Esophagus mucosa (tissue), 1 donor: ENCODE data around the gene MAB21L3. TPM values are rescaled to one million over a fixed set of nuclear protein-coding genes. Genes with fewer than 3 reads are reported as not detected.

ENCODE experiments used
- ATAC-seq: fragments of 200-7000 bp; cut with Tn5 transposase; one replicate; pipeline ENCODE4 v1.9.1; 2020
- total RNA-seq: library from RNA; stranded (reverse); gene quantifications from one replicate; pipeline ENCODE4 v1.2.4, GENCODE V29; 2023
- donor health status: DM: yes; HTN: yes; CAD: no.

MAB21L3 gene
- total RNA-seq, 1 donor from 2014 or later, result 6.7 TPM

GRCh38 chr1:116111524-116112021 is 374 bp downstream of the MAB21L3 start:
- ATAC-seq, result peak; percentile 42

DNA sequence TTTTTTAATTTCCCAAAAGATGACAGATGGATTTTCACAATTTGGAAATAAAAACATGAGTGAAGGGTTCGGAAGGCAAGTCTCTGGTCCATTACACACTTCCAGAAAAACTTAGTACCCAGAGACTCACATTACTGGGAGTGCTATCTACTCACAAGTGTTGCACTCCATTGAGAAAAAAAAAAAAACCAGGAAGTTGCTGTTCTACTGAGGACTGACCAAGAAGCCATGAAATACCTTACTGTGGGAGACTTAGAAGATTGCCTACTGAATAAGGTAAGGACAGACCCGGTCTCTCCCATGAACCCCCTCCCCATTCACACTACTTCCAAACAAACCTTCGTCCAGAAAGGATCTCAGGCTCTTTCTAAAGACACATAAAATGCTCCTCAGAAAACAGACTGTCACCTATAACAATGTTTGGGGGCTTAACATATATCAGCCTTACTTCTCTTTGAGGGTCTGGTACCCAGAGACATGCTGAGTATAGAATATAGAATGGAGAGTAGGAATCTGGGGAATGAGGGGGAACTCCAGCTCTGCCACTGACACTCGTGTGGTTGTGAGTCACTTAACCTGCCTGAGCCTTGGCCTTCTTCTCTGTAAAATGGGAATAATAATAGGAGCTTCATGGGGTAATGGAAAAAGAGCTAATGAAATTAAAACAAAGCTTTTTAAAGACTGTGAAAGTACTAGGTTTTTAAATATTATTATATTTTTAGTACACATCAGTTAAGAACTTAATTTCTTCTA is 1.4 kb downstream of the MAB21L3 start:
- no peak for ATAC-seq

DNA sequence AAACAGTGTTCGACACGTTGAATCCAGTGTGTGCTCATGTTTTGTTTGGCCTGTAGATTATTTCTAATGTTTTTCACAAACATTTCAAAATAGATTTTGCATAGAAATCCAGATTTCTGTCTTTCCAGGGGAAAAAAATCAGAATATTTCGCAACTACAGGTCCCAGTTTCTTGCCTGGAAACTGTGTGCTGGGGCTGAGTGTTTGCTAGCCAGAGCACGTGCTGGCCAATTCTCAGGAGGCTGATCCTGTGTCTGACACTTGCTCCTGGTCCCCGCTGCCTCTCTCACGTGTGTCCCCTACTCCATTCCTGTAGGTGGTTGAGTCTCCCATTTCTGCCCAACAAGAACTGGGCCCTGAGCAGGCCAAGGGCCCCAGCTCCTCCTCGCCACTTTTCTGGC is 2.4 kb downstream of the MAB21L3 start:
- no peak for ATAC-seq

DNA sequence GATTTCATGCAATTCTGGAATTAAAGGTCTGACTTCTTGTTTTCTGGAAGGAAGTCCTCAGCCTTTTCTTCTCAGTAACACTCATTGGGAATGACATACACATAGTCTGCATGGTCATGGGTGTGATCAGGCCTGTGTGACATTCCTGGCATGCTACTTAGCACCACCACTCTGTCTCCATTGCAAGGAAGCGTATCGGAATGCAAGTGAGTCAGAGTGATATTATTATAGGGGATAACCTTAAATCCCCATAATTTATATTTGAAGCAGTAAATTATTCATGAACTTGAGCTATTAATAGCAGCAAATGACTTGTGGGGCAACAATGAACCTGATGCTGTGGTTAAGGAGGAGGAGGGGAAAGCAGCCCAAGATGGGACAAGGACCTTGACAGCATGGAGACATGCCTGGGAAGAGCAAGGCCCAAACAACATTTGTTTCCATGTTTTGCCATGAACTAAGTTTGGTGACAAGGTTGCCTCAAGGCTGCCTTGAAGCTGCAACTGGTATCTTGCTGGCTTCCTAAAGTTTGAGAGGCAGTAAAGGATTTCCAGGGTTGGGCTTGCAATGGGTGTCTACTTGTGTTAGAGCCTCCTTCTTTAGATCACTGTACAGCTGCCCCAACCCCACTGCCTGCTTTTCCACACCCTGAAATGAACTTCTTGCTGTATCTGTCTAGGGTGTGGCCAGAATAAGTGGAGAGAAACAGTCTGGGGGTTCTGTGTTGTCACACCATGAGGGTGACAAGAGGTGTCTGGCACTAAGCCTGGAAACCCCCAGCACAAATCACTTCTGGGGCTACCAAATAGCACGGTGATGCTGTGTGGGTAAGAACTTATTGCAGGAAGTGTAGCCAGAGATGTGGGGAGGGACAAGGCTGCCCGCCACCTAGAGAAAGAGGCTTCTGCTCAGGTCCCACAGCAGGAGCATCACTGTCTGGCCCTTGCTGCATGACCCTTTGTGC is 4.6 kb downstream of the MAB21L3 start:
- ATAC-seq, result peak; percentile 93

DNA sequence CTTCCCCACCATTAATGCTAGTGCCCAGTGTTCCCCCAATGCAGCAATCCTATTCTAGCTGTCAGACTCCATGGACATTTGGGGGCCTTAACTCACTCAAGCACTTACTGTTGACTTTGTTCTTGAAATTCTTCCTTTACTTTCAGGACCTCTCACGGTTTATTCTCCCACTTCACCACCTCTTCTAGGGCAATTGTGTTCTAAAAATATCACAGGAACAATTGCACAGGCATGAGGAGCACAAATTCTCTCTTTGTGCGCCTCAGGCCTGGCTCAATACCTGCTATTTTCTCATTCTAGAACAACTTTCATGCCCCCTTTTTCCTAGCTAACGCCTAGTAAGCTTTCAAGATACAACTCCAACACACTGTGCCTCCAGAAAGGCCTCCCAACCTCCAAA is 7.3 kb downstream of the MAB21L3 start:
- no peak for ATAC-seq

GRCh38 chr1:116119876-116120275 is 8.7 kb downstream of the MAB21L3 start:
- no peak for ATAC-seq

DNA sequence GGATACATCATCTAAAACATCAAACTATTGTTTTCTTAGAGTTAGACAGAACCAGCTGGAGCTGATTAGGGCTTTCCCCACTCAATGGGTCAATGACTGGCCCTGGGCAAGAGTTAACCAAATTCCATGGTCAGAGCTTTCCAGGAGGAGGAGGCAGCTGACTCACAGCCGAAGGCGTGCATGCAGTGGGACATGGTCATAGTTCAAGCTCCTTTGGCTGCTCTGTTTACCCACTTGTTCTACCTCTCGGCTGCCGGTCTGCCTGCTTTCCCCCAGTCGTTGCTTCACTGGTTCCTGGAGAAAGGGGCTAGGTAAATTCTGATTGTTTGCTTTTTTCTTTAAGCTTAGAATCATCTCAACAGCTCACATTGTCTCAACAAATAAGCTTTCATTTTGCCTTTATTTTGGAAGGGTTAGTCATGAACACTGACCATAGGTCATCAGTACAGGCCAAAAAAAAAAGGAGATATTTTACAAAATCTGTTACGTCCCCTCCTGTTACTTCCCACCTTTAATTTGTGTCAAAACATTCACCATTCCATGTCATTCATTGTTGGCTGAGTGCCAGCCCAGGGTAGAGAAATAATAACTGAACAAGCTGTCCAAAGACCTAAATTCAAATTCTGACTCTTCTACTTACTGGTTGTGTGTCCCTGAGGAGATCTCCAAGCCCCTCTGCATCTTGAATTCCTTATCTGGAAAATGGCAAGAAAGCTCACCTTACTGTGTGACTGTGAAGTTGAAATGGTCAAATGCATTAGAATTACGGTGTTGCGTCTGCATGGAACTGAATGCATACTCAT is 12.0 kb downstream of the MAB21L3 start:
- peak; percentile 48 for ATAC-seq

DNA sequence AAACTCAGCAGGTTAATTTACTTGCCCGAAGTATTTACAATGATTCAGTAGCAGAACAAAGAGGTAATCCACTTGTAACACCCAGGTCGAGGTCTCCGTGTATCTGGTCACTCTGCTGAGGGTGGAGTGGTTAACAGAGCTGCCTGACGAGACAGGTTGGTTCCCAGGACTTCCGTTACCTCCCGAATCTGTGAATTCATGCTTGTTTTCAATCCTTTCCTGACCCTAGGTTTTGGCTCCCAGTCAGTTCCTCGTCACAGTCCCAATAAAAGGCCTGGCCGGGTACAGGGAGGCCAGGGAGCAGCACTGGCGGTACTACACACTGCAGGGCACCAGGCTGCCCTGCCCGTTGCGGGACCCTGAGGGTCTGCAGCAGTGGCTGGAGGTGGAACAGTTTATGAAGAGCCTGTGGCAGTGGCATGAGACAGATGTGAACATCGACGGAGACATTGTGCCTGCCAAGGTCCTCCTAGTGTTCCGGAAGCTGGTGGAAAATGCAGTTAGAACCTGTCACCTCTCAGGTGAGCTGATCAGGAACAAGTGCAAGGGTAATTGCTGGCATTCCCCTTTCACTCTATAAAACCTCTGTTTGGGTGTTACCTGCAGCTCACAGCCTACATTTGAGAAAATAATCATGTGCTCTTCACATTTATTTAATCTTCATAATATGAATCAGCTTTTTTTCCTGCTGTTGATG is 12.8 kb downstream of the MAB21L3 start:
- ATAC-seq, result peak; percentile 85

- peak; percentile 85 for ATAC-seq
These were observed 14.6 kb downstream of the MAB21L3 start for GRCh38 chr1:116125758-116126157.

GRCh38 chr1:116126281-116126680 is 15.1 kb downstream of the MAB21L3 start:
- no peak for ATAC-seq

DNA sequence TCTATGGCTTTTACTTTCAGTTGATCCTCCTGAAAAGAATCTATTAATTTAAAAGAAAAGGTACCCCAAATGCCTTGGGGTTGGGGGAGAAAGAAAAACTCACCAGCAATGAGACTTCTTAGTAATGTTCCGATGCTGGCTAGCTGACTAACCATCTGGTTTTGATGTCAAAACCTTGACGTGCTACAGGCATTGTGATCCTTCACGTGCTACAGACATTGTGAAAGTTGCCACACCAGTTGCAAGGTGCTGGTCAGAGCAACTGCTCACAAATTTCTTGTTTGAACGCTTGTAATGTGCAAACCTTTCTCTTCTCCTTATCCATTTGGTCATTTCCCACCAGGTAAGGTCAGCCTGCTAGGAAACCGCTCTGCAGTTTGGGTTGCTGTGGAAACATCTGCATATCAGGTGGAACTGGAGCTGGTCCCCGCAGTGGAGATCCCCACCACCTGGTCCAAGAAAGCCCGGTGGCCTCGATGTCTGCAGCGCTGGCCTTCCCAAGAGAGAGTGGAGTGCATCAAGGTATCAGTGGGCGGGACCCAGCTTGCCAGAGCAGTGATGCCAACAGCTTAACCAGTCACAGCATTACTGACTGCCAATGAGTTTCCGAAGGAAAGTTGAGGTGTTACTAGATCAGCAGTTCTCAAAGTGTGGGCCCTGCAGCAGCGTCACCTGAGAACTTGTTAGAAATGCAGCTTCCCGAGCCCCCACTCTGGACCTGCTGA is 16.1 kb downstream of the MAB21L3 start:
- no peak for ATAC-seq

DNA sequence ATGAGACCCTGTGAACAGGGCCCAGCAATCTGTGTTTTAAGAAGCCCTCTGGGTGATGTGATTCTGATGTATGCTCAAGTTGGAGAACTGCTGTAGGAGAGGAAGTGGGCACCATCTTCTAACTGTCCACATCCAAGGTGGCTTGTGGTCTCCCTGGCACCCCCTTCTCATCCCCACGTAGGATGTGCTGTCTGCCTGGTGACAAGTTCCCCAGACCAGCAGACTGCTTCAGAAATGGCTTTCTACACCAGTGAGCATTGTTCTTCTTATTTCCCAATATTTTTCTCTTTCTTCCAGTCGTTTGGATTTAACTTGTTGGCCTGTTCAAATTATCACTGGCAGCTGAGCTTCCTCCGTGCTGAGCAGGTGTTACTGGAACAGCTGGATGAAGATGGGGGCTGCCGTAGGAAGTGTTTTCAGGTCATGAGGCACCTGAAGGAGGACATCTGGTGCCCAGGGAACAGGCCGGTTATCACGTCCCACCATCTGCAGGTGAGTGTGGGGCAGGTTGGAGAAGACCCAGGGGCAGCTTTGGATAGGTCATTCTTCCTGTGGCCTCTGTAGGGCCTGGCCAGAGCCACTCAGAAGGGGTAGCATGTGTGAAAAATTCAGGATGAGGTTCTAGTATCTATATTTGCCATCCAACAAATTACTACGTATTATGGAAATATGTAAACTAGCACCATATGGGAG is 16.8 kb downstream of the MAB21L3 start:
- ATAC-seq, result no peak

GRCh38 chr1:116128664-116129063 is 17.5 kb downstream of the MAB21L3 start:
- ATAC-seq, result no peak

GRCh38 chr1:116129537-116129936 is 18.3 kb downstream of the MAB21L3 start:
- no peak for ATAC-seq

DNA sequence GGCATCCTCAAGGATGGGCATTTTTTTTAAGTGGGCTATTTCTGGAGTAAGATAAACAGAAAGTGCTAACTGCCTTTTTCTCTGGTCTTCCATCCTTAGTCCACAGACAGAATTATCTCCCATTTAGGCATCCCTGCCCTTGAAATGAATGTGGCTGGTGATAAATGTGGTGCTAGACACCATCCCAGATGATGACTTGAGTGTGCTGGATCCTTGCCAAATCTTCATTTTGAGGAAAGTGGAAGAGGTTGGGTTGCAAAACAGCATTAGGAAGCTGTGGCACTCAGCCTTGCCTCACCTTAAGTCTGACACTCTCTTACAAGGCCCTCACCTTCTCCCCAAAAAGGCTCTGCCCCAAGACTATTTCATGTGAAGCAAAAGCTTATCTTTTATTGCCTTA is 19.2 kb downstream of the MAB21L3 start:
- no peak for ATAC-seq

DNA sequence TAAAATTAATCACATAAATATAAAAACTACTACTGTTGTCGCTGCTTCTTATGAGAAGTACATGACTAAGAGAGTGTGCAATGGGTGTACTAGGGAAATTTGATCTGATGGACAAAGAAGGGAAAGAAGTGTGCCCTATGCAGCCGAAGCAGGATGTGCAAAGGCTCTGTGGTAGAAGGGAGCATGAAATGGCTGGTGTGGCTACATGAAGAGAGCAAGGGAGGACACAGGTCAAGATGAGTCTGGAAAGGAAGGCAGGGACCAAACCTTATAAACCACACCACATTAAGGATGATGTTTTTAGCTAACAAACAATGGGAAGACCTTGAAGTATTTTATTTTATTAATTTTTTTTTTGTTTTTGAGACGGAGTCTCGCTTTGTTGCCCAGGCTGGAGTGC is 20.0 kb downstream of the MAB21L3 start:
- no peak for ATAC-seq

DNA sequence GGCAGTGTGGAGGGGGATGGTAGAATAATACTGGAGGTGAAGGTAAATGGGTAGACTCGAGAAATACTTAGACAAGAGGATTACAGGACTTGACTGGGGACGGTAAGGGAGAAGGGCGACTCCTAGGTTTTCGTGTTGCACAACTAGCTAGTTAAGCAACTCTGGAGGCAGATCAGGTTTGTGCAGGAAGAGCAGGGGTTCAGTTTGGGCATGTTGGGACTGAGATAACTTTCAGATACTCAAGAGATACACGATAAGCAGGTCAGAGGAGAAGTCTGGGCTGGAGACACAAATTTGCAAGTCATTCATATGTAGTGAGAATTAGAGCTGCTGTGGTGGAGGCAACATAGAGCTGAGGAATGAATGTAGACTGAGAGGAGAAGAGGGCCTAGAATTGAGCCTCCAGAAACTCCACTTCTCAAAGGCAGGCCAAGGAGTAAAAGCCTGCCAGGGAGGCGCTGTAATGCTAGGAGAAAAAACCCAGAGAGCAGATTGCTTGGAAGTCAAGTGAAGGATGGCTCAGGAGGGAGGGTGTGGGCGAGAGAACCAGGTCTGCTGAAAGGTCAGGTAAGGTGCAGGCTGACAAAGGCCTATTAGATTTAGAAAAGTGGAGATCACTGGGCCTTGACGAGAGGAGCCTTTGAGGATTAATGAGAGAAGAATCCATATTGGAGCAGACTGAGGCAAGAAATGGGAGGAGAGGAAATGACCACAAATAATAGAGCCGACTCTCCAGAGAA is 20.8 kb downstream of the MAB21L3 start:
- peak; percentile 92 for ATAC-seq

- ATAC-seq, result no peak
These were observed 22.7 kb downstream of the MAB21L3 start for GRCh38 chr1:116133696-116134475.

DNA sequence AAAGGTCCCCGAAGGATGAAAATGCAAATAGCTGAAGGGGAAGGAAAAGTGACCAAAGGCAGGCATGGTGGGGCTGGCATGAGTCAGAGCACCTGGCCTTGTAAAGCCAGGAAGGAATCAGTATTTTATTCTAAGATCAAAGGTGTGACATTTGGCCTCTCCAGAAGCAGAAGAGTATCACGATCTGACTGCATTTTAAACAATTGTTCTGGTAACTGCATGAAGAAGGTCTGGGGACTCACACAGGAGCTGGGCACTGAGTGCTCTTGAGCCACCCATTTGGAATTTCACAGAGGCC is 23.2 kb downstream of the MAB21L3 start:
- no peak for ATAC-seq
